ENCODE measurements around the gene RNF126.

RNF126 gene

DNA sequence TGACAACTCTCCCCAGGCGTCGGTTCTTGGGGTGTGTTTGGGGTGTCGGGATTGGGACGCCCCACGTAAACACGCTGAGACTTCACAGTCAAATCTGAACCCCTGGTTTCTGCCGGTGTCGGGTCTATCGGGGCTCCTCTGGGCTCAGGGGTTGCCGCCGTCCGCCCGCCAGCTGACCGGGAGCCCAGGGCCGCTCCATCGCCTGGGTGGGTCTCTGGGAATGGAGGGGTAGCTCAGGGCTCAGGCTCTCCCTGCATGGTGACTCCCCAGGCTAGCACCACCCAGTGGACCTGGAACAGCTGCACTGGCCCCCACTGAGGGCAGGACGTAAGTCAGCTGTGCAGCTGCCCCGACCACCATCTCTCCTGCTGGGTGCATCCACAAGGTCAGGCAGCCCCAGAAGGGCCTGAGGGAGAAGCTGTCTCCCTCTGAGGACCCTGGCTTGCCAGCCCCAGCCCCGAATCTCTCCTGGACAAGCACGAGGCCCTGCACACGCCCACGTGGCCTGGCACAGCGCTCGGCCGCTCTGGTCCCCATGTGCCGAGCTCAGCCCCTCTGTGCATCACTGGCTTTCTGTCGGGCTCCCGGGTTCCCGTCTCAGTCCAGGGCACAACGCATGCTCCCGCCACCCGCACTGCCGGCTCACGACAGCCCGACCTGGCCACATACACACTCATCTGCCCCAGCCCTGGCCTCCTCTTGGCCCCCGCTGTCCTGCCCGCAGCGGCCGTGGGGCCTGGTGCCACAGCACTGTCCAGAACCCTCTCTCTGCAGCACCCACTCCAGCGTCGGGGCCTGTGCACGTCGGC lies 6.1 kb downstream of the RNF126 start:
- H3K4me3 ChIP-seq (ENCODE audit: low read depth, low read length): no peak overlapping the region
- TF ChIP-seq CTCF (IDR thresholded peaks at IDR 0.05; ENCODE audit: low read depth, low read length, missing control alignments): no peak
- DNase-seq (ENCODE audit: low read depth): no peak
- in situ Hi-C loops (cut with HindIII; ENCODE audit: low sequenced_read_pairs): no loop called here

GRCh38 chr19:655691-656090 lies 7.3 kb downstream of the RNF126 start:
- no peak for DNase-seq (ENCODE audit: low read depth)
- H3K4me3 ChIP-seq (ENCODE audit: low read depth, low read length): no peak overlapping the region
- in situ Hi-C loops (cut with HindIII; ENCODE audit: low sequenced_read_pairs): no loop called here
- no peak for TF ChIP-seq CTCF (IDR thresholded peaks at IDR 0.05; ENCODE audit: low read depth, low read length, missing control alignments)

GRCh38 chr19:653425-653824 lies 9.6 kb downstream of the RNF126 start:
- in situ Hi-C loops (cut with HindIII; ENCODE audit: low sequenced_read_pairs): no loop called here
- H3K4me3 ChIP-seq (ENCODE audit: low read depth, low read length): no peak overlapping the region
- no peak for DNase-seq (ENCODE audit: low read depth)
- TF ChIP-seq CTCF (IDR thresholded peaks at IDR 0.05; ENCODE audit: low read depth, low read length, missing control alignments): no peak

DNA sequence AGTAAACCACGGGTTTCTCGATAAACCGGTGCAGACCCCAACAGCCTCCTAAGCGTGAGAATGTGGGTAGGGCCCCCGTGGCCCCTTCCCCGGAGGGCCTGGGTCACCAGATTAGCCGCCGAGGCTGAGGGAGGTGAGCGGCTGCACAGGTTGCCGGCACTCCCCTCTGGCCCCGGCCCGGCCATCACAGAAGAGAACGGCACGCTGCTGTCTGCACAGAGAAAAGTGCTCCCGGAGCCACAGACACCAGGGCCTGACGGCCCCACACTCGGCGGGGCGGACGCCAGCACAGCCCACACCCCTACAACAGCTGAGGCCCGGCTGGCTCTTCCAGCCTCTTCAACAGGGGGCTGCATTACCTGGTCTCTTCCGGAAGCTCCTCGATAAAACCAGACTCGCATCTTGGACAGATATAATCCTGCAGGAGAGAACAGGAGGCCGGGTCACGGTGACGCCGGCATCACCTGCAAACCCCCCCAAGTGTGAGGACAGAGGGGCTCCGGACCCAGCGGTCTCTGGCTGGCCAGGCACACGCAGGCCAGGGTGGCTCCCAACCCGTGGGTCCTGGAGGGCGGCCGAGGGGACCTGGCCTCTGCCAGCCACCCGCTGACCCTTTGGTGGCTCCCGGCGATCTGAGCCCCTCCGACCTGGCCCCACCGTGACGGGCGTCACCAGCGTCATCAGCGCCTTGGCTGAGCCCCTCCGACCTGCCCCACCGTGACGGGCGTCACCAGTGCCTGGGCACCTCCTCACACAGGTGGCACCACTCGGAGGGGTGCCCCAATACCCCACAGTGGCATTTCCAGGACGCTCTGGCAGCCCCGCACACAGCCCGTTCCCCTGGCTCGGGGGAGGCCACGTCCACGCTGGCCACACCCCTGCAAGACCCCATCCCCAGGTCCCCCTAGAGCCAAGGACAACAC lies 10.3 kb downstream of the RNF126 start:
- H3K4me3 ChIP-seq (ENCODE audit: low read depth, low read length): no peak overlapping the region
- in situ Hi-C loops (cut with HindIII; ENCODE audit: low sequenced_read_pairs): no loop called here
- TF ChIP-seq CTCF (IDR thresholded peaks at IDR 0.05; ENCODE audit: low read depth, low read length, missing control alignments): no peak
- DNase-seq (ENCODE audit: low read depth): no peak

DNA sequence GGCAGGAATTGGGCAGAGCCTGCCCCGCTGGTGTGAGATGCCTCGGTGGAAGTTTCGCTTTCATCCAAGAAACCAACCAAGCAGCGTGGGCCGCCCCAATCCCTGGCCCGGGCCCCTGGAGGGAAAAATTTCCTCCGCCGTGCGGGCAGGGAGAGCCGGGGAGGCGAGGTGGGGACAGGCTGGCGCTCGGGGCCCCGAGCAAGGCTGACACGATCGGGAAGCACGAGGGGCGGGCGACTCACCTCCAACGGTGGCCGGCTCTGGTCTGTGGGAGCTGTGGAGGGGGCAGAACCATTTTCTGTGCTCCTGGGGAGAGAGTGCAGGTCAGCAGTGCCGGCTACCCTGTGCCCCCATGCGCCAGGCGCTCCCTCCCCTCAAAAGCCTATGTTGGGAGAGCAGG lies 11.0 kb downstream of the RNF126 start:
- H3K4me3 ChIP-seq (ENCODE audit: low read depth, low read length): no peak overlapping the region
- in situ Hi-C loops (cut with HindIII; ENCODE audit: low sequenced_read_pairs): no loop called here
- DNase-seq (ENCODE audit: low read depth): no peak
- TF ChIP-seq CTCF (IDR thresholded peaks at IDR 0.05; ENCODE audit: low read depth, low read length, missing control alignments): no peak

DNA sequence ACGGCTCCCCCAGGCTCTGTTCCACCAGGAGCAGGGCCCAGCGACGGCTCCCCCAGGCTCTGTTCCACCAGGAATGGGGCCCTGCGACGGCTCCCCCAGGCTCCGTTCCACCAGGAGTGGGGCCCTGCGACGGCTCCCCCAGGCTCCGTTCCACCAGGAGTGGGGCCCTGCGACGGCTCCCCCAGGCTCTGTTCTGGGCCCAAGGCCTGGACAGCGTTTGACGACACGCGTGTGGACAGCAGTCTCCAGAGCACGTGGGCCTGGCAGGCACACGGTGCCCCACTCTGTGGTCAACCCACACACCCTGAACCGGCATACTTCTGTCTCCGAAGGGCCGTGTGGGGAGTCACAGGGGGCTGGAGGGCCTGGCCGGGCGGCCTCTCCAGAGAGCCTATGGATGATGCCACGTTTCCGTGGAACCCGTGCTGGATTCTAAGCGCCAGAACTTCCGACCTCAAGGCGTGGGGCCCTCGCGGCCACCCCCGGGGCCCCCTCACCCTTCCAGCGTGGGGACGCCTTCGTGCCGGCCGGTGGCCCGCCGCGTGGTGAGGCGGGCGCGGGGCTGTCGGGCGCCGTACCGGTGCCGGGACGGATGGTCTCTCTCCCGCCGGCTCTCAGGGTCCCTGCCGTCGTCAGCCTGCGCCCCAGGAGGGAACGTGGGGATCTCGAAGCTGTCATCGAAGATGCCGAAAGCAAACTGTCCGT lies 11.7 kb downstream of the RNF126 start:
- no peak for TF ChIP-seq CTCF (IDR thresholded peaks at IDR 0.05; ENCODE audit: low read depth, low read length, missing control alignments)
- no peak for DNase-seq (ENCODE audit: low read depth)
- in situ Hi-C loops (cut with HindIII; ENCODE audit: low sequenced_read_pairs): no loop called here
- H3K4me3 ChIP-seq (ENCODE audit: low read depth, low read length): no peak overlapping the region

Measured in astrocyte of the cerebellum (primary cell).